Left ventricle myocardium inferior (tissue), 1 donor: ENCODE results near the gene CALML6. TPM values are rescaled to one million over a fixed set of nuclear protein-coding genes. Genes with fewer than 3 reads are reported as not detected.
A peak's percentile ranks its signal among the peaks of the same experiment; 100 is the strongest.

ENCODE experiments used
- DNase-seq: peaks from one replicate; pipeline ENCODE4 v3.0.0-alpha.2; 2020
- H3K27ac ChIP-seq: fragments of 200-600 bp; replicated peaks from 2 replicates; pipeline ENCODE4 v1.8.0; 2021
- H3K27me3 ChIP-seq: fragments of 200-600 bp; 2 replicates; pipeline ENCODE4 v1.8.0; 2021; ENCODE audit warnings: low read depth
- H3K36me3 ChIP-seq: fragments of 200-600 bp; 2 replicates; pipeline ENCODE4 v1.8.0; 2021
- H3K4me1 ChIP-seq: fragments of 200-600 bp; 2 replicates; pipeline ENCODE4 v1.8.0; 2021
- H3K4me3 ChIP-seq: fragments of 200-600 bp; 2 replicates; pipeline ENCODE4 v1.8.0; 2021; ENCODE audit warnings: mild to moderate bottlenecking, moderate library complexity
- H3K9me3 ChIP-seq: fragments of 200-600 bp; replicated peaks from 2 replicates; pipeline ENCODE4 v1.8.0; 2021
- CTCF ChIP-seq: fragments of 200-600 bp; IDR thresholded peaks from 2 replicates; pipeline ENCODE4 v1.8.0; 2021; ENCODE audit warnings: antibody characterized with exemption, mild to moderate bottlenecking, borderline replicate concordance
- intact Hi-C: fragments of 100-400 bp; cut with micrococcal nuclease; formaldehyde crosslinking; loops from one replicate; pipeline ENCODE4 v1.11.0; 2022
- total RNA-seq: library from RNA; stranded (reverse); fragmentation: NEBNext Ultra II Directional; extraction: Animal tissue kit (Norgen Biotek cat#: 25700); gene quantifications from one replicate; pipeline ENCODE4 v1.2.1, GENCODE V29; 2021
- donor health status: DM: no; HTN: yes; CAD: no; lungs with severe emphysema.

CALML6 gene
- total RNA-seq, 1 donor from 2014 or later = not detected

DNA sequence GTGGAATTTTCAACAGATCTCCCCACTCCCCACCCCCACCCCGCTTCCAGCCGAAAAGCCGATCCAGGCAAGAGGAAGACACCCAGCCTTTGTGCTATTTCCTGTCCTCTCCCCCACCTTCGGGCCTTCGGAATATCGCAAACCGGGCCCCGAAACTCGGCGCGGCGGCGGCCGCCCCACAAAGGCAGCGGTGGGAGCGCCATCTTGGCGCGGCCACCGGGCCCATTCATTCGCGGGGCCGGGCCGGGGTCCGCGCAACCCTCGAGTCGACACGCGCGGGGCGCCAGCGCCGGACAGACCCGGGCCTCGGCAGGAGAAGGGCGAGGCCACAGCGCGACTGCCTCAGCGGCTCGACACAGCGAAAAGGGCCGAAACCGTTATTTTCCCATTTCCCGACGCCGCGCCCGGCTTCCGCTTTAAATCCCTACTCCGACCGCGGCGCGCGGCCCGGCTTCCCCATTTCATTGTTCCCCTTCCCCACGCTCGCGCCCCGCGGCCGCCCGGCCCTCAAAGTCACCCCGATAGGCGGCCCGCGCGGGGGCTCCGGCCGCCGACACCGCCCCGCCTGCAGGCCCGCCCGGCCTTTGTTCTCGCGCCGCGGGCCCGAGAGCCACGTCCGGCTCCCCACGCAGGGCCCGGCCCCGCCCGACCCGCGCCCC, 25.1 kb upstream of the CALML6 start:
- Histone ChIP-seq H3K27me3 (no peaks in the 10 kb centered on the region), H3K36me3 (no peaks in the 10 kb centered on the region), H3K27ac (peak overlapping the region; percentile 97), H3K4me3 (peak overlapping the region; percentile 96), H3K4me1 (peaks cover 82% of the 10 kb centered on the region), H3K9me3 (no peaks in the 10 kb centered on the region)
- TF ChIP-seq CTCF = no peak
- peak; percentile 76 for DNase-seq
- intact Hi-C loops = no loop called here

- no peaks in the 10 kb centered on the region for H3K9me3 ChIP-seq
- H3K27ac ChIP-seq = peak within 1 kb of the TSS; percentile 97
- peaks cover 85% of the 10 kb centered on the region for H3K4me1 ChIP-seq
- H3K27me3 ChIP-seq = no peaks in the 10 kb centered on the region
- H3K36me3 ChIP-seq = no peaks in the 10 kb centered on the region
- intact Hi-C loops = no loop called here
- H3K4me3 ChIP-seq = peak within 1 kb of the TSS; percentile 96
- DNase-seq = peak; percentile 88
- no peak for TF ChIP-seq CTCF
Measured at GRCh38 chr1:1890506-1891348, 24.3 kb upstream of the CALML6 start, which contains the start of gene GNB1. GNB1 (minus strand) TSS chr1:1891087; CDS start chr1:1825453, 65,634 bp downstream.

GRCh38 chr1:1891349-1892078, 23.5 kb upstream of the CALML6 start:
- Histone ChIP-seq H3K27me3 (no peaks in the 10 kb centered on the region), H3K27ac (peak overlapping the region; percentile 97), H3K9me3 (no peaks in the 10 kb centered on the region), H3K36me3 (no peaks in the 10 kb centered on the region), H3K4me3 (peak overlapping the region; percentile 96), H3K4me1 (peaks cover 78% of the 10 kb centered on the region)
- DNase-seq = peak; percentile 79
- no peak for TF ChIP-seq CTCF
- intact Hi-C loops = no loop called here

GRCh38 chr1:1892079-1892762, 22.8 kb upstream of the CALML6 start:
- H3K4me1 ChIP-seq = peaks cover 71% of the 10 kb centered on the region
- no peak for TF ChIP-seq CTCF
- DNase-seq = no peak
- no peaks in the 10 kb centered on the region for H3K36me3 ChIP-seq
- peak overlapping the region; percentile 96 for H3K4me3 ChIP-seq
- intact Hi-C loops = no loop called here
- H3K9me3 ChIP-seq = no peaks in the 10 kb centered on the region
- peak overlapping the region; percentile 97 for H3K27ac ChIP-seq
- H3K27me3 ChIP-seq = no peaks in the 10 kb centered on the region

DNA sequence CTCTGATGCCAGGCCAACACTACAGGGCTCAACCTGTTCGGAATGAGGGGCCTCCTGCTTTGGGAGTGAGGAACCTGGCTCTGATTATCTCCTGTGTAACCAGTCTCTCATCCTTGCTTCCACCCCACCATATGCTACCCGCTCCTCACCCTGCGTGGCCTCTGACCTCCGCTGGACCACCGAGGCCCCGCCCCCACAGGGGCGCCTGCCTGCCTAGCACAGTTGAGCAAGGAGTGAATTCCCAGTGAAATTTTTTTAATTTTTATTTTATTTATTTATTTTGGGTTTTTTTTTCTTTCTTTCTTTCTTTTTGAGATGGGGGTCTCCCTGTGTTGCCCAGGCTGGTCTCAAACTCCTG, 22.3 kb upstream of the CALML6 start:
- Histone ChIP-seq H3K27me3 (no peaks in the 10 kb centered on the region), H3K27ac (peak overlapping the region; percentile 97), H3K4me1 (peaks cover 66% of the 10 kb centered on the region), H3K4me3 (peak overlapping the region; percentile 96), H3K36me3 (no peaks in the 10 kb centered on the region), H3K9me3 (no peaks in the 10 kb centered on the region)
- no peak for DNase-seq
- no peak for TF ChIP-seq CTCF
- intact Hi-C loops = no loop called here
